NCI-H524 (cell line): ENCODE results near the gene UNC13A.
A peak's percentile ranks its signal among the peaks of the same experiment; 100 is the strongest.

Experiments used
- DNase-seq, 2 experiments: peaks; one replicate each; lab custom pipeline; 2025; lab: John Stamatoyannopoulos, UW

The UNC13A gene

DNA sequence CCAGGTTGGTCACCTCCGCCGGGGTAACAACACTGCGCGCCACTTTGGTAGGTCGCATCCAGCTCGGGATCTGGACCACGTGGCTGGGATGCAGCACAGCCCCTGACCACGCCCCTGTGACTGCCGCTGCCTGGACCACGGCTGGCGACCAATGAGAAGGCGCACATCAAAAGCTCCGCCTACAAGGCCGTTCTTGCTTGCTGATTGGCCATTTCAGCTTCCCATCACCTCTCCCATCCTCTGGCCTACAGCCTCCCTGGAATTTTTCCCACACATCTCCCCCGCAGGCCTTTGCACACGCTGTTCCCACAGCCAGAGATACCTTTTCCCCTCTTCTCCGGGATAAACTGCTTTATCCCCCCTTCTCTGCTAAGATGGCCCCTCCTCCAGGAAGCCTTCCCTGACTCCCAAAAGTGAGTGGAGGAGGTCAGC, 18.6 kb upstream of the UNC13A start:
- peak; percentile 57 to 65 for DNase-seq

DNA sequence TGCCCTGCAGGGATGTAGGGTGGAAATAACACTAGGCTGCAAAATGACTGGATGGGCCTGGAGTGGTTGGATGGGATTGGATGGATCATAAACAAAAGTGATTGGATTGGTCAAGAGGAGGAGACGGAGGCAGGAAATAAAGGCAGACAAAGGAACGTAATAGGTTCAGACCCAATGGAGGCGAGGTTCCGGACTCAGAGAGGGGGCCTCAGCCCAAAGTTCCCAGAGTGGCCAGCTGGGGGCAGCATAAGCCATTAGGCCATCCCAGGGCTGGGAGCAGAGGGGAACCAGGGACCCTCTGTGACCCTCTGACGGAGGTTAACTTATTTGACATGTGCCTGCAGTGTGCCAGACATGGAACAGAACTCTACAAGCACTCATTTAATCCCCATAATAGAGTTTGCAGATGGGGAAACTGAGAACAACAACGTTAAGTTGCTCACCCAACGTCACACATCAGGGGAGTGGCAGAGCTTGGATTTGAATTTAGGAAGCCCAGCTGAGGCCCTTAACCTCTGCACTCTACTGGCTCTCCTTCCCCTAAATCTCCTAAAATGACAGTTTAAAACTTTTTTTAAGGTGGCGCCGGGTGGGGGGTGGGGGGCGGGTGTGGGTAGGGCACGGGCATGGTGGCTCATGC, 15.8 kb upstream of the UNC13A start:
- peak in 1 of 2 experiments; percentile 39 for DNase-seq

DNA sequence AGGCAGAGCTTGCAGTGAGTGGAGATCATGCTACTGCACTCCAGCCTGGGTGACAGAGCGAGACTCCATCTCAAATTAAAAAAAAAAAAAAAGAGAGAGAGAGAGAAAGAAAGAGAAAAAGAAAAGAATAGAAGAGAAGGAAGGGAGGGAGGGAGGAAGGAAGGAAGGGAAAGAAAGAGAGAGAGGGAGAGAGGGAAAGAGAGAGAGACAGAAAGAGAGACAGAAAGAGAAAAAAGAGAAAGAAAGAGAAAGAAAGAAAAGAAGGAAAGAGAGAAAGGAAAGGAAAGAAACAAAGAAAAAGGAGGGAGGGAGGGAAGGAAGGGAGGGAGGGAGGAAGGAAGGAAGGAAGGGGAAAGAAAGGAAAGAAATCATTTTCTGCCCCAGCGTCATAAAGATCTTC, 7.0 kb upstream of the UNC13A start:
- no peak for DNase-seq

DNA sequence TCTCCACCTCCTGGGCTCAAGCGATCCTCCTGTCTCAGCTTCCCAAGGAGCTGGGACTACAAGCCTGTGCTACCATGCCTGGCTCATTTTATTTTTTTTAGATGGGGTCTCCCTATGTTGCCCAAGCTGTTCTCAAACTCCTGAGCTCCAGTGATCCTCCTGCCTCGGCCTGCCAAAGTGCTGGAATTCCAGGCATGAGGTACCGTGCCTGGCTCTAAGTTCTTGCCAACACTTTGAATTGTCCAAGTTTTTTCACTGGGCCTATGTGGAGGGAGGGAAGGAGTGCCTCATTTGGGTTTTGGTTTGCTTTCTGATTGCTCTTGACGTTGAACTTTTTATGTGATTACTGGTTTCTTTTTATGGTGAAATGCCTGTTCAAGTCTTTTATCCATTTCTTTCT, 4.4 kb upstream of the UNC13A start:
- no peak for DNase-seq

DNA sequence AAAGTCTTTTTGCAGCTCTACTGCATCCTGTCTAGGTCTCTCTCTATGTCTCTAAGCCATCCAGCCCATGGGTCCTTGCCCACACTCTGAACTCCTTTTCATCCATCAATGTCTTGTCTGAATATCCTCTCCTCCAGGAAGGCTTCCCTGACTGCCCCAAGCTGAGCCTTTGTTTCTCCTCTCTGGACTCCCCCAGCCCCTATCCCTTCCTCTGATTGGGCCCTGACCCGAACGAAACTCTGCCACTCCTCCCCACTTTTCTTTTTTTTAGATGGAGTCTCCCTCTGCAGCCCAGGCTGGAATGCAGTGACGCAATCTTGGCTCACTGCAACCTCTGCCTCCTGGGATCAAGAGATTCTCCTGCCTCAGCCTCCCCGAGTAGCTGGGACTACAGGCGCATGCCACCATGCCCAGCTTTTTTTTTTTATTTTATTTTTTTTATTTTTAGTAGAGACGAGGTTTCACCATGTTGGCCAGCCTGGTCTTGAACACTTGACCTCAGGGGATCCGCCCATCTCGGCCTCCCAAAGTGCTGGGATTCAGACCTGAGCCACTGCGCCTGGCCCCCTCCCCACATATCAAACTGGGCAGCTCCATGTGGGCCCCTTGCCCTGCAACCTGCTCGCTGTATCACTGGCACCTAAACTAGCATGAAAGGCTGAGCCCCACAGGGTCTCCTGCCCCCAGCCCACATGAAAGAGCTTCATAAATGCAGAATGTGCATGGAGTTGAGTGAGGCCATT, 870 bp upstream of the UNC13A start:
- DNase-seq = no peak

DNA sequence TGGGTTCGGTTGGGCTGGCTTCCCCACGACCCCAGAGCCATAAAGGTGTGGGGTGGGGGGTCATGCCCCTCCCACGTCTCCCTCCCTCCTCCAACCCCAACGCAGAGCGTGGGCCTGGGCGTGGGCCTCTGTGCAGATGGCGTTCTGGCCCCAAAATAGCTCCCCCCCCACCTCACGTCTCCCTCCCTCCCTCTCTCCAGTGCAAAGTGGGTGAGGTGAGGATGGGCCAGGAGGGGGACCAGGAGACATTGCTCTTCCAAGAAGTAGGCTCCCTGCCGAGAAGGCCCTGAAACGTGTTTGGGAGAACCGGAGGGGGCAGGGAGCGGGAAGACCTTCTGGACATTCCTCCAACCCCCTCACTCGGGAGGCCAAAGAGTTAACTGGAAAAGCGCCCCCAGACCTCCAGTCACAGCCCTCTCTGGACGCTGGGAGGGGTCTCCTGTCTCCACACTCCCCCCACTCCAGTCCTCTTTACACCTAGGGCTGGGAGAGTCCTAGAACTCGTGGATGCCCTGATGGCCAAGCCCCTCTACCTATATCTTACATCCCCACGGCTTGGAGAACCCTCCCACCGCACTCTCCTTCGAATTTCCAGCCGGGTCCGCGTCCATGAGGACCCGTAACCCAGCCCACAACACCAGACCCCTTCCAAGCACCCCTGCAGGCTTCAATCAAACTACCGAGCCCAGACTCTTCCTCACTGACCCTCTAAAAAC, 855 bp downstream of the UNC13A start:
- DNase-seq = peak; percentile 47 to 57

DNA sequence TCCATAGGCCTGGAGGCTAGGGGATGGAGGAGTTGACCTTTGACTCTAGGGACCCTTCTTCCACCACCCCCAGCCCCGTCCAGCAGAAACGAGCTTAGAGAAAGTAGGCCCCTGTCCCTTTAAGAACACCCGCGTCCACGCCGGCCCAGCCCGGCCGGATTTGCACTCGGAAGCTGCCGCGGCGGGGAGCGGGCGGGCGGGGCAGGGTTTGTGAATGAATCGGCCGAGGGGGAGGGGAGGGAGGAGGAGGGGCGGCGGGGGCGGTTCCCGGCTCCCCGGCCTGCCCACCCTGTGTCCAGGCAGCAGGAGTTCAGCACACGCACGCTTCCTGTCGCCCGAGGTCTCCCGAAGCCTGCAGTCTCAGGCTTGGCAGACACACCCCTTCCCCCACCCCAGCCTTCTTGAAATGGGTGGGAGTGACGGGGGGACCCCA, 1.5 kb downstream of the UNC13A start:
- DNase-seq = peak; percentile 28 to 44

DNA sequence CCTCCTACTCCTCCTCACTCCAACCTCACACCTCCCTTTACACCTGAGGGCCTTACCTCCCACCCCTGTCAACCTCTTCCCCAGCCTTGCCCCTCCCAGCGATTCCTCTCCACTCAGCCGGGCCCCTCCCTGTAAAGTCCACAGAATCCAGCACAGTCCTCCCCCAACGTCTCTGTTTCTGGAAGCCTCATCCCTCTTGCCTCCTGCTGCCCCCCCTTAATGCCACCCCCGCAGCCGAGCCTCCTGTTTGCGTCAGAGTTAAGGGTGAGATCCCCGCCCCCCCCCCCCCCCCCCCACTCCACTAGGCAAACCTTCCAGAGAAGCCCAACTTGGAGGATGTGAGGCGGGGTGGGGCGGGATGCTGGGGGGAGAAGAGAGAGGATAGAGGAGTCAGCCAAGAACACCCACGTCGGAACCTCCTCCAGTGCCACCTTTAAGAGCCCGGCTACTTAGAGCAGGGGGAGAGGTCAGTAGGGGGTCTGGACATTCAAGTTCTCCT, 2.1 kb downstream of the UNC13A start:
- DNase-seq = no peak

DNA sequence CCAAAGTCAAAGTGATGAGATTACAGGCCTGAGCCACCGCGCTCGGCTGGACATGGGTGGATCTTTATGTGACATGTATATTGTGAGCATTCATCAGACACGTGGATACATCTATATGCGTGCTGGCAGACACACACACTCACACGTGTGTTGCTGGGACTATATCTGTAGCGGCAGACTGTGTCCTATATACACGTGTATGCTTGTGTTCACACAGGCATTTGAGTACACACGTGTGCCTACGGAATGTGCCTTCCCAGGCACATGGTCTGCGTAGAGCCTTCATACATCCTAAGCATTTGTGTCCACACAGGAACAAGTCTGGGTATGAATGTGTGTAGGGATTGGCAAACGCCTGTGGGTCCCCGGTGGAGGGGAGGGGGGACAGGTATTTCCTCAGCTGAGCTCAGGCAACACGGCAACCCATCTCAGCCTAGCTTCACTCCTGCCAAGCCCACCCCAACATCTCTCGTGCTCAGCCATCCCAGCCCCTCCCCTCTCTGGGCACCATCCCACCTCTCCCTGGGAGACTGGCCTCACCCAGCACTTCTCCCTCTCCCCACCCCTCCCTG, 2.6 kb downstream of the UNC13A start:
- DNase-seq = no peak

DNA sequence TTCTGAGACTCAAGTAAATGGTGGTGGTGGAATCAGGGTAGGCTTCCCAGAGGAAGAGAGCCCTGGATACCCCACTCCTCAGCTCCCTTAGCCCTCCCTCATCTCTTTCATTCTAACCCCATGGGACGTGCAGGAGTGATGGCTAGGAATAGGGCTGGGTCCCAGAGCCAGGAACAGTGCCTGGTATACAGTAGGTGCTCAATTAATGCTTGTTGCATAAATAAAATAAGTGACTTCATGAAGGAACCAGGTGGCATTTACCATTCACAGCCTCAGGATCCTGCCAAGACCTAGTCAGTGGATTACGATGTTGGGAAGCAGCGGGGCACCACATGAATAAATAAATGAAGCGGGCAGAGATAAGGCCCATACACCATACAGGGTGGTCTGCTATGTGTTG, 3.9 kb downstream of the UNC13A start:
- no peak for DNase-seq

DNA sequence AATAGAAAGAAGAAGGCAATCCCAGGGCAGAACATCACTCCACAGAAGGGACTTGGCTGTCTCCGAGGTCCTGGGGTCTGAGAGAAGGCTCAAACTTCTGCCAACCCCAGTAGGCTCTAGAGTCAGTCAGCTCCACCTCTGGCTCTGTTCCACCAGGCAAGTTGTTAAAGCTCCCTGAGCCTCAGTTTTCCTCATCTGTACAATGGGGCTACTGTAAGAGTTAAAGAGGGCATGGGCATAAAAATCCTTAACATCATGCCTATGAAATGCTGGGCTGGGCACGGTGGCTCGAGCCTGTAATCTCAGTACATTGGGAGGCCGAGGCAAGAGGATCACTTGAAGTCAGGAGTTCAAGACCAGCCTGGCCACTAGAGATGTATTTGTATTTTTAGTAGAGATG, 5.1 kb downstream of the UNC13A start:
- DNase-seq = no peak

DNA sequence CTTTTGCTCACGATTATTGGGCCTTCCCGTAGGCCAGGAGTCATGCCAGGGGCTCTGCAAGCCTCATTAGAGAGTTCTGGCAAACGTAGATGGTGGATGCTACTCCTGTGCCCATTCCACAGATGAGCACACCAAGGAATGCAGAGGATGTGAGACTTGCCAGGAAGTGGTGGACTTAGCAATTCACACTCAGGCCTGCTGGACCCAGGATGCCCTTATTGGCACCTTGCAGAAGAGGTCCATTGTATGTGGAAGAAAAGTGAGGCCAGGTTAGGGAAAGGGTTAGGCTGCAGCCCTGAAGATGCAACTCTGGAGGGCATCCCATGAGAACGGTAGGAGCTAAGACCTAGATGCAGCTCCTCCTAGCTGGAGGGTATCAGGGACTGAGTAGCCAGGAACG, 5.9 kb downstream of the UNC13A start:
- DNase-seq = no peak

DNA sequence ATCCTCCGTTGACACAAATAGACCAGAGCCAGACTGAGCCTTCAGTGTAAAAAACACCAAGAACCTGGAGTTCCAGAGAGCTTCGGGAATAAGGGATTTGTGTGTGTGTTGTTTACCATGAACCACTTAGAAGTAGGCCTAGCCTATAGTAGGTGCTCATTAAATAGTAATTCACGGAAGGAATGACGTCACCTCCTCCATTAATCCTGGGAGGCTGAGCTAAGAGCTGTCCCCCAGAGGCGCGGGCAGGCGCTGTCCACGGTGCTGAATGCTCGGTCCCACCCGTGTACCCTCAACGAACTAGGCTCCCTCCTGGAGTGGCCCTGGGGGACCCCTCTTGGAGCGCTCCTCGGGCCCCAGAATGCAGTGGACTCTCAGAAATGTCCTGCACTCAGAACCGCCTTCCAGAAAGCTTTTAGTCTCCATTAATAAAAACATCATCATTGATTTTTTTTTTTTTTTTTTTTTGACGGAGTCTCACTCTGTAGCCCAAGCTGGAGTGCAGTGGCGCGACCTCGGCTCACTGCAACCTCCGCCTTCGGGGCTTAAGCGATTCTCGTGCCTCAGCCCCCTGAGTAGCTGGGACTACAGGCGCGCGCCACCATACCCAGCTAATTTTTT, 6.5 kb downstream of the UNC13A start:
- DNase-seq = no peak

DNA sequence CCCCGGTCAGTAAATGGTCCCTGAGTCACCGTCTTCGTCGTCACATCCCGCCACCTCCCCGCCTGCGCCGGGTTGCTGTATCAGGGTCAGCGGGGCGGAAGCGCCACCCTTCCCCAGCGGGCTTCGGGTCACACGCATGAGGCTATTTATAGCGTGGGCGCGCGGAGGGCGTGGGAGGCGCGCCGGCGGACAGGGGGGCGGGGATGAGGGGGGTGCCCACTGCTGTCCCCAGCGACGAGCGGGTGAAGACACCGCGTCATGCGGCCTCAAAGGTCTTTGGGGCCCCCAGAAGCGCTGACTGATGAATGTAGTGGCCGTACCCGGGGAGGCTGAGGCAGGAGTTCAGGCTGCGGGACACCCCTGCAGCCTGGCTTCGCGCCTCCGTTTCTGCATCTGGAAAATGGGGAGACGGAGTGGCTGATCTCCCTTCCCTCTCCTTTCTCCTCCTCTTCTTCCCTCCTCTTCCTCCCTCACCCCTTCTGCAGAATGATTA, 7.9 kb downstream of the UNC13A start:
- DNase-seq = no peak

DNA sequence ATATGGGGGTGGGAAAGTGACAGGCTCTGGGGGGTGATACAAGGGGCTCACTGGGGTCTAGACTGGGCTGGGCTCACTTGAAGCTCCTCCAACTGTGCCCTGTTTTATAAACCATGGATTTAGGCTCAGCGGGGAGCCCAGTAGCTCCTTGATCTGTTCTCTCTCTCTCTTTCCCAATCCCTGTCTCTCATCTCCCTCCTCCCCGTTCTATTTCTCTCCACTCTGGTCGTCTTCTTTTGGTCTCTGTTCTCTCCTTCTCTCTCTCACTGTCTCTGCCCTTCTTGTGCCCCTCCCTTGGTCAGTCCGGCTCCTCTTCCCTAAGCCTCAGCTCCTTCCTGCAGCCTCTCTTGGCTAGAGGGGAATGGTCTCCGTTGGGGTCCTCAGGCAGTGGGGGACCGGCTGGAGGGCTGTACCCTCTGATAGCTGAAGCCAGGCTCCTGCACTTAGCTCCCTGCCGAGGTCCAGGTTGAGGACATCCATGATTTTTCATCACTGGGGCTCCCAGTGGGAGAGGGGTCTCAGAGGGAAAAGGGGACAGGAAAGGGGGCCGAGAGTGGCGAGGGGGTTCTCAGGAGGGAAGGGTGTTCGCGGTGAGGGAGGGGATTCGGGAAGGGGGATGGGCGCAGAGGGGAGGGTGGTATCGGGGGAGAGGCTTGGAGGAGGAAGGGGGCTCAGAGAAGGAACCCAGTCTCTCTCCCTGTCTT, 8.5 kb downstream of the UNC13A start:
- no peak for DNase-seq

DNA sequence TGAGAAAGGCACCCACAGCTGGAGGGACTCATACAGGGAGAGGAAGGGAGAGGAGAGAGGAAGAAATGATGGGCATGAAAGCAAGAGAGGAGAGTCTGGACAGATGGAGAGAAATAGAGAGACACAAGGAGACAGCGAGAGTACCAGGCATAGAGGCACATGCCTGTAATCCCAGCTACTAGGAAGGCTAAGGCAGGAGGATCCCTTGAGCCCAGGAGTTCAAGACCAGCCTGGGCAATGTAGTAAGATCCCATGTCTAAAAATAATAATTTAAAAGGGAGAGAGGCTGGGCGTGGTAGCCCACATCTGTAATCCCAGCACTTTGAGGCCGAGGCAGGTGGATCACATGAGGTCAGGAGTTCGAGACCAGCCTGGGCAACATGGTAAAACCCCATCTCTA, 9.3 kb downstream of the UNC13A start:
- DNase-seq = no peak

DNA sequence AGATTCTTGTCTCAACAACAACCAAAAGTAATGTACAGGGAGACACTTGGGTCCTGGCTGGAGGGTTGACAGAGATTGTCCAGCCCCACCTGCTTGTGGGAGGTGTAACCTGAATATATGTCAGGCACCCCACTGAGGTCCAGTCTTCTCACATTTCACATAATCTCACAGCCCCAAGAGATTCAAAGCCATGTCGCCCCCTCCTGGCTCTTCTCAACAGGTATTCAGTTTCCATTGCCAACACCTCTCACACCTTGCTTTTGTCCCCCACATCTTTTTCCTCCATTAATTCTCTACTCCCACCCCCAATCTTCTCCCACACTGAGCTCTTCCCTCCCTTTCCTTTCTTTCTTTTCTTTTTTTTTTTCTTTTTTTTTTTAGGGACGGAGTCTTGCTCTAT, 11.2 kb downstream of the UNC13A start:
- peak in 1 of 2 experiments; percentile 35 for DNase-seq

DNA sequence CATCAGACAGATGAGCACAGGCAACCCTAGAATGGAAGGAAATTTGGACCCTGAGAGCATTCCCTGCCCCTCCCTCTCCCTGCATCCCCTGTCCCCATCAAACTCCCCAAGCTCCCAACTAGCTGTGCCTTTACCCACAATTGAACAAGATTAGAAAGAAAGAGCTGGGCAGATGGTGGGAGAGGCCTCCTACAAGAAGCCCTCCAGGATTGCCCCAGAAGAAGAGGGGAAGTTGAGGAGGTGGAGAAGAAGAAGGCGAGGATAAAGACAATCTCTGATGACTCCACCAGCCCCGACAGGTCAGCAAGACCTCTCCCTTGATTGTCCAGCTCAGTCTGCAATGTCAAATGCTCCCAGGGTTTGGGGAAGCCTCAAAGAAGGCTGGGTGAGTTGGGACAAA, 11.9 kb downstream of the UNC13A start:
- DNase-seq = no peak

DNA sequence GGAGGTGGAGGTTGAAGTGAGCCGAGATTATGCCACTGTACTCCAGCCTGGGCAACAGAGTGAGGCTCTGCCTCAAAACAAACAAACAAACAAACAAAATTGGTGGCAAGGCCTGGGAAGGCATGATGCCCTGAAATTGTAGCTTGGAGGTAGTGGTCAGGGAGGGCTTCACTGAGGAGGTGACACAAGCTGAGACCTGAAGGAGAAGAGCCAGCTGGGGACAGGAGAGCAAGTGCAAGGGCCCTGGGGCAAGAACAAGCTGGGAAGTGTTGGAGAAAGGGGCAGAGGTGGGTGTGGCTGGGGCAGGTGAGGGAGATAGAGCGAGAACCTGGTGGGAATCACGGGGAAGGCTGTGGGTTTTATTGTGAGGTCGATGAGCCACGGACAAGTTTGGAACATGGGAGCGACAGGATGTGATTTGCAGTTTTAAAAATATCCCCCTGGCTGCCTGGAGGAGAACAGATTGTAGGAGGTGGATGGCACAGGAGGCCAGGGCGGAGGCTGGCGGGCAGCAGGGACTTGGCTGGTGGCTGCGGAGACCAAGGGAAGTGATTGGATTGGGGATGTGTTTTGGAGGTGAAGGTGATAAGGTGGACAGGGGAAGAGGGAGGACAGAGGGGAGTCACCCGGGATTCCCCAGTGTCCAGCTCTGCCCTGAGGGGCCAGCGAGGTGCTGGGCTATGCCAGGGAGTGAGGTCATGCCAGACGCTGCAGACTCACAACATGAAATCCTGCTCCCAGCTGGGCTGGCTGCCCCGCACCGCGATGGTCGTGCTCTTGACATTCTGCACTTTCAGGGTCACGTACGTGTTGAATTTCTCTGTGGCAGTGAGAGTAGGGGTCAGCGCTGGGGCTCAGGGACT, 14.0 kb downstream of the UNC13A start:
- no peak for DNase-seq

DNA sequence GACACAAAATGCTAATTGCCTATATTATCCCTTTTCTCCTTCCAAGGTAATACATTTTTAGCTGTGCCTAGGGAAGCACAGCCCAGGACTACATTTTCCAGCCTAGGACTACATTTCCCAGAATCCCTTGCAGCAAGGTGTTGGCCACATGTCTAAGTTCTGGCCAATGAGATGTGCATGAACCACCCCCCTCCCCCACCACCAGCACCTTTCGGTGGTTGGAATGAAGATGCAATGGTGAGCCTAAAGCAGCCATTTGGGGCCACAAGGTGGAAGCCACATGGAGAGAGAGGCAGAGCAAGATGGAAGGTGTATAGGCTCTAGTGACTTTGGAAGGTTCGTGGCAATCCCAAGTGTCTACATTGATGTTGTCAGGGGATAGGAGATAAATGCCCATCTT, 16.2 kb downstream of the UNC13A start:
- peak in 1 of 2 experiments; percentile 21 for DNase-seq
